ENCODE data around the gene CNPY1.
A peak's percentile ranks its signal among the peaks of the same experiment; 100 is the strongest.

Gene CNPY1

DNA sequence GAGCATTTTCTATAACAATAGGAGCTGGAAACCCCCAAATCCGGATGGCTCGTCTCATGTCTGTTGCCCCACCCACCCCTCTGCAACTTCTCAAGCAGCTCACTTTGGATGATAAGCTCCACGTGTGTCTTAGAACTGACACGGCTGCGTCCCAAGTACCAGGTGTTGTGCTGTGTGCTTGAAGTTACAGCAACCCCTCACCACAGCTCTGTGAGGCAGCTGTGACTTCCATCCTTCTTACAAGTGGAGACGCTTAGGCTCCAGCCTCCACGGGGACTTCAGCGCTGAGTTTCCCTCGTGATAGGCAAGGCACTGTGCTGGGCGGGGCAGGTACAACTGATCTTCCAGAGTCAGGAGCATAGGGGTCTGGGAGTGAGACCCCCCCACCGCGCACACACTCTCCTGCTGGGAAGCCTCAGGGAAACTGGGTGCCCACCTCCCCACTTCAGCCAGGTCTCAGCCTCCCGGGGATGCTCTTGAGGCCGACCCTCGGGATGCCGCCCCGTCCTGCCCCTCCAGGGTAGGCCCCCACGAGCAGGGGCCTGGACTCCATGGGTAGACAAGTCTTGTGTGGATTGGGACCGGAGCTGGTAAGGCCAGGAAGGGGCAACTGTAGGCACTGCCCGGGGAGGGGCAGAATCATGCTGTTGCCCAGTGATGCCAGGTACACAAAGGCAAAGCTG is 57.1 kb downstream of the CNPY1 start:
- no peak for DNase-seq (ENCODE audit: low read depth)

DNA sequence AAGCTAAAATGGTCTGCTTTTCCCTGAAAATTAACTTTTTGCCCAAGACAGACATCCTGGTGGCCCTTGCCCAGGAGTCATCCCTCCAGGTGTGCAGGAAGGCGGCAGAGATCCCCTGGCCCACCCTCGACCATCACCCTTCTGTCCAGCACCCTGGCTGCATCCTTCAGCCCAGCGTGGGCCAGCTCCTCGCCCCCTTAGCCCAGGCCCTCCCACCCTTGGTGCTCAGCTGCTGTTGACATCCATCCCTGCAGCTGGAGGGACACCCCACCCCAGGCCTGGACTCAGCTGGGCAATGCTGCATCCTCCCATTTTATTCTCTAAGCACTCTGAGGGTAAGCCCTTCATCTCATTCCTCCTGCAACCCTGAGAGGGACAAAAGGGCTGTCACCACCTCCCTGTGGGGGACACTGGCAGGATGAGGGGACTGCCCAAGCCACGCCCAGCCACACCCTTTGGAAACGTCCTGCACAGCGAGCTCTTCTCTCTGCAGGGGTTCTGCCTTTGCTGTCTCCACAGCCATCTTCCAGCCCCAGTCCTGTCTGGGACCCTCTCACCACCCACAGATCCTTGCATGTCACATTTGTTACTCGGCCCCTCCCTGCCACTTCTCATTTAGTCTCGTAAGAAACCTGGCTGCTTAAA is 57.8 kb downstream of the CNPY1 start:
- DNase-seq (ENCODE audit: low read depth) = no peak

DNA sequence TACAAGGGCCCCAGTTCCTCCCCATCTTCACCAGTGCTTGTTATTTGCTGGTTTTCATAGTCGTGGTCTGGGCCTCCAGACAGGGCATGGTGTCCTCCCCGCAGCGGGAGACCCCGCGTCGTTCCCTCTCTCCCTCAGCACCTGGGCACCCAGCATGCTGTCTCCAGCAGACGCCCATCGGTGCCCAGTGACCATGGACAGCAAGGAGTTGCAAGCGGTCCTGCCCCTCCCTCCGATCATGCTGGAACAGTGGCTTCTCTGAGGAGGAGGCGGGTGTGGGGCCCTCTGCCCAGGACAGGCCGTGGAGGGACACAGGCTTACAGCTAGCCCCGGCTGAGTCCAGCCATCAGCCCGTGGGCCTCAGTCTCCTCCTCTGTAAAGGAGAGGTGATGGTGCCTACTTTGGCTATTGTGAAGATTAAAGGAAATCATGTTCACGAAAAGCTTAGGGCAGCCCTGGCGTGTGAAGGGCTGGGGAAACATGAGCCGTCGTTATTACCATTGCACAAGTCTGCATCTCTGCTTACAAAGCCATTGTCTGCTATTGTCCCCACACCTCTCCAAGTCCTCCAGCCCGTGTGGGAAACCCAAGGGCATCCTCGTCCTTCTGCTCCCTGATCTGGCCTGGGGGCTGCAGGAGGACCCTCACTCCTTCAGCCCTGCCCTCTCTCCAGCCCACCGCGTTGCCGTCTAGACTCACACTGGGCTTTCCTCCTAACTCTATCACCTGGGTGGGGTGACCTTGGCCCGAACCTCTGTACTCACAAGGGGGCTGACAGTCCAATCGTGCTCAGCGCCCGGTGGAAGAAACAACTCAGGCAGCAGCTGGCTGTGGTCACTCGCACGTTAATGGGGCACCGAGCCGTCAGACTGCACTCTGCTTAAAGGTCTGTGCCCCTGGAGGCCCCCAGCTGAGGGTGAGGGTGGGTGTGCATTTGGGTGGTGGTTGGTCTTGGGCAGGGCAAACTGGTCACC is 58.6 kb downstream of the CNPY1 start:
- no peak for DNase-seq (ENCODE audit: low read depth)

DNA sequence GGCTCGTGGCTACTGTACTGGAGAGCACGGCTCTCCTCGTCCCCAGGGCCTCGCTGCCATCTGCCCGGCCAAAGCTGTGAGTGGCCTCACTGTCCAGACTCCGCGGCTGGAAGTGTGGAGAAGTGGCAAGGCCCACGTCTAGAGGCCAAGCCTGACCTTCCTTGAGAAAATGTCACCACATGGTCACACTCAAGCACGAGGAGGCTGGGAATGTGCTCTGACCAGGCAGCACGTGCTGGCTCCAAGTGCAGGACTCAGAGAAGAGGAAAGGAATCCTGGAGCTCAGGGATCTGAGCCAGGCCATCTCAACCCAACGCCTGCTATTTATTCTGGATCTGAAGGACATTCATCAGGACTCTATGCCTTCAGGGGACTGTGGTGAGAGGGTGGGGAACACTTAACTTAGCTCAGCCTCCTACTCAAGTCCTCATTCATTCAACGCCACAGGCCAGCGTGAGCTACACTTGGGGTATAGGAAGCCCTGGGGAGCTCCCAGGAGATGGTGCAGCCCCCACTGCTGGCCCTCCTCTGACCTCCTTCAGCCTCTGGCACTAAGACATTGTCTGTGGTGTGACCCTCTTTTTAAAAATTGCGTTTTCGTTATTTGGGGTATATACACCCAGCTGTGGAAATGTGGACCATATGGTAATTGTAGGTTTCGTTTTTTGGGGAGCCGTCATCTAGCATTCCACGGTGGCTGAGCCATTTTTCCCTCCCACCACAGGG is 59.4 kb downstream of the CNPY1 start:
- DNase-seq (ENCODE audit: low read depth) = no peak

DNA sequence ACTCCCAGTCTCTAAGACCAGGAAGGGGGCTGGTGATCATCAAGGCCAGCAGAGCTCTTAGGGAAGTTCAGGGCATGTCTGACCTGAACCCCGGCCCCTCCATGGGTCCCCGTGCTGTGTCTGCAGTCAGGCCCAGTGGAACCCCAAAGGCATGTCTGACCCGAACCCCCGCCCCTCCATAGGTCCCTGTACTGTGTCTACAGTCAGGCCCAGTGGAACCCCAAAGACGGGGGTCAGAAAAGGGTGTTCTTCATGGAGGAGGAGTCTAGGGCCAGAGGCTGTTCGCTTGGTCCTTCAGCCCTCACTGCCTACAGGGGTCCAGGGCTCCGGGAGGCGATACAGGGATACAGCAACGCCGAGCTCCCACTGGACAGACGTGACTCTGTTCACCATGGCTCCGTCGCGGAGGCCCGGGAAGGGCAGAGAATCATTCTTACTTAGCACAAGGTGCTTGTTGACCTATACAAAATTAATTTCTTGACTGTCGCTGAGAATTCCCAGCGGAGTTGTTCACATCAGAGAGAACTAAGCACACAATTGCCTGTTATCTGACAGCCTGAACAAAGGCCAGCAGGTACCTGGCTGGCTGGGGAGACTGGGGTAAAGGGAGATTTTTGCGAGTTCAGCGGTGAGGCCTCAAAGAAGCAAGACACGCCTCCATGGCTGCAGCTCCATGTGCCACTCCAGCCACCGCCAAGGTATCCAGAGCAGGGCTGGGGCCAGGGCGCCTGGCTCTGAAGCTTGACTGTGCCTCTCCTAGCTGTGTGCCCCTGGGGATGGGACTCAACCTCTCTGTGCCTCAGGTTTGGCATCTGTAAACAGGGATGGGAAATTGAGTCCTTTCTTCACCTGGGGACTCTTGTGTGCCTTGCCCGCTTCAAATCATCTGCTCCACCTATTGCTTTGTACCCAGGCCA is 61.6 kb downstream of the CNPY1 start:
- DNase-seq (ENCODE audit: low read depth) = no peak

DNA sequence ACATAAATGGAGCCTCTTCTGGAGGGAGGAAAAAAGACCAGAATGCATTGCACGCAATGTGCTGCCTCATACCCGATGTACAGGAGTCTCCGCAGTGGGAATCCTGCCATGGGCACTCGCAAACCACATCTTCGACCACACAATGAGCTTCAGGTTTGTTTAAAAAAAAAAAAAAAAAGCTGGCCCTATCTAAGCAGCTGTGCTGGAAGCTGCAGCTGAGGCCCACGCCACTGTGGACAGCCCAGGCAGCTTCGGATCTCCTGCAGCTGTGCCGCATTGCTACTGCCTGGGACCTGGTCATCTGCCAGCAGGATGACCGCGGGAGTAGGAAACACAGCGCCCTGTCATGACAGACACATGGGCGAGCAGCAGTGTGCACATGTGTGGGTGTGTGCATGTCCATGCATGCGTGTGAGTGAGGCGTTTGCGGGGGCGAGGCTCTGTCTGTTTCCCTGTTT is 62.5 kb downstream of the CNPY1 start:
- DNase-seq (ENCODE audit: low read depth) = no peak

DNA sequence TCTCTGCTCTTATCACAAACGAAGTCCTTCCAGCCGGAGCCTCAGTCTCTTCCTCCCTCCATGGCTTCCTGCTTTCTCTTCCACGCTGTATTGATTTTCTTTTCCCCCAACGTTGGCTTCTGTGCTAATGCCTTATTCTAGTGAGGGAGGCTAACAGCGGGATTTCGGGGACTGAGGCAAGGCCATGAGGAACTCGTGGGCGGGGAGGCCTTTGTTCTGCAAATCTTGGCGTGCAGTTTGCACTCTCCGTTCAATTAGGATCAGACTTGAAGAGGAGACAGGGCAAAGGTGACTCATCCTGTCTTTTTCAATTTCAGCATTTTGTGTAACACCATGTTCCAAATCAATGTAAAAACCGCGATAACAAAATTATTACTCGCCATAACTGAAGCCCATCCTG is 63.1 kb downstream of the CNPY1 start:
- DNase-seq (ENCODE audit: low read depth) = no peak

DNA sequence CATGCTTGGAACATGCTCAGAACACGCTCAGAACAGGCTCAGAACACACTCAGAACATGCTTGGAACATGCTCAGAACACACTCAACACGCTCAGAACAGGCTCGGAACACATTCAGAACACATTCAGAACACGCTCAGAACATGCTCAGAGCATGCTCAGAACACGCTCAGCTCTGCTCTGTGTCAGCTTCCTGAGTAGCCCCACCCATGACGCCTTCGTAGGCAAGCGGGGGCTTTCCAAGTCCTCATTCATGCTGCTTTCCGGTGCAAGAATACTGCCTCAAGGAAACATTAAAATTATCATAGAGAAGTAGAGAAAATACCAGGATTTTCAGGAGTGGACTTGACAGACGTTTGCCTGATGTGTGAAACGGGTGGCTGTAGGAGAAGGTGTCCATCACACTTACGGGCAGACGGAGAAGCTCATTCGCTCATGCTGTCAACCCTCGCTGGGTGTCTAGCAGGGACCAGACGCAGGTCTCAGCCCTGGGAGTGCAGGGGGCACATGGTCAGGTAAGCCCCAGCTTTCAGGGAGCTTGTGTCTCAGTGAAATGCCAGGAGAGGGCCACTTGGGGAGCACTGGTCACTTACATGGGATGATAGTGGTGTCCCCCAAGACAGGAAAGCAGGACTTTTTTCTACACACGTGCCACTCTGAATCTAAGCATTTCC is 63.7 kb downstream of the CNPY1 start:
- no peak for DNase-seq (ENCODE audit: low read depth)

DNA sequence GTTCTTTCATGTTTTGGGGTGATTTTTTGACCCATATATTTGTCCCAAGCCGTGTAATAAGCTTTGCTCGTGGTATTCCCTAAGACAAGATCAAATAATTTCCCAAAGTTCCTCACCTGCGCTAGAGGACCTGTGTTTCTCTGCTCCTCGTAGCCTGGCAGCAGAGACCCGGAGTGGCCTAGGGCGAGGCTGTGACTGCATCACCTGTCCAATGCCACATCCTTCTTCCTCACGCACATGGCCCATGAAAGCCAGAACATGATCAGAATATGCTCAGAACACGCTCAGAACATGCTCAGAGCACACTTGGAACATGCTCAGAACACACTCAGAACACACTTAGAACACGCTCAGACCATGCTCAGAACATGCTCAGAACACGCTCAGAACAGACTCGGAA is 64.6 kb downstream of the CNPY1 start:
- no peak for DNase-seq (ENCODE audit: low read depth)

DNA sequence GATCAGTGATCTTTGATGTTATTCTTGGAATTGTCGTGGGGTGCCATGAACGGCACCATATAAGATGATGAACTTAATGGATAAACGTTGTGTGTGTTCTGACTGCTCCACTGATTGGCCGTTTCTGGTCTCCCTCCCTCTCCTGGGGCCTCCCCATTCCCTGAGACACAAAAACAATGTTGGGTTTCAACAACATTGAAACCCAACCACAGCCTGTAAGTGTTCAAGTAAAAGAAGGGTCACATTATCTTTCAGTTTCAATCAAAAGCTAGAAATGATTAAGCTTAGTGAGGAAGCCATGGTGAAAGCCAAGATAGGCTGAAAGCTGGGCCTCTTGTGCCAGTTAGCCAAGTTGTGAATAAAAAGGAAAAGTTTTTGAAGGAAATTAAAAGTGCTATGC is 68.9 kb downstream of the CNPY1 start:
- no peak for DNase-seq (ENCODE audit: low read depth)

DNA sequence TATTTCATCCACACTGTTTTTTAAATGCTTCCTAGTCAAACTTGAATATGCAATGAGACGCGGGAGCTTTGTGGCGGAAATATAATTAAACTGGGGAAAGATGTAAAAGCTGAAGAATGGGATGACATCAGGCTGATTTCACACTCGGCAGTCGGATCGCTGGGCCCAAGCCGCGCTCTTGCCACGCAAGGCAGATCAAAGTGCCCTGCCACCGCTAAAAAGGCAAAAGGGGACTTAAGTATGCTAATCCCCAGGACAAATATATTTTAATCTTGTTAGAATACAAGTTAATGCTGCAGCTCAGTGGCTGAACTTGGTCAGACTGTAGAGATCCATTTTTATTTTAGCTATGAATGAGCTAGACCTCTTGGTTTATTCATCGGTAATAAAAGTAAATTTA is 74.6 kb downstream of the CNPY1 start:
- DNase-seq (ENCODE audit: low read depth) = no peak

DNA sequence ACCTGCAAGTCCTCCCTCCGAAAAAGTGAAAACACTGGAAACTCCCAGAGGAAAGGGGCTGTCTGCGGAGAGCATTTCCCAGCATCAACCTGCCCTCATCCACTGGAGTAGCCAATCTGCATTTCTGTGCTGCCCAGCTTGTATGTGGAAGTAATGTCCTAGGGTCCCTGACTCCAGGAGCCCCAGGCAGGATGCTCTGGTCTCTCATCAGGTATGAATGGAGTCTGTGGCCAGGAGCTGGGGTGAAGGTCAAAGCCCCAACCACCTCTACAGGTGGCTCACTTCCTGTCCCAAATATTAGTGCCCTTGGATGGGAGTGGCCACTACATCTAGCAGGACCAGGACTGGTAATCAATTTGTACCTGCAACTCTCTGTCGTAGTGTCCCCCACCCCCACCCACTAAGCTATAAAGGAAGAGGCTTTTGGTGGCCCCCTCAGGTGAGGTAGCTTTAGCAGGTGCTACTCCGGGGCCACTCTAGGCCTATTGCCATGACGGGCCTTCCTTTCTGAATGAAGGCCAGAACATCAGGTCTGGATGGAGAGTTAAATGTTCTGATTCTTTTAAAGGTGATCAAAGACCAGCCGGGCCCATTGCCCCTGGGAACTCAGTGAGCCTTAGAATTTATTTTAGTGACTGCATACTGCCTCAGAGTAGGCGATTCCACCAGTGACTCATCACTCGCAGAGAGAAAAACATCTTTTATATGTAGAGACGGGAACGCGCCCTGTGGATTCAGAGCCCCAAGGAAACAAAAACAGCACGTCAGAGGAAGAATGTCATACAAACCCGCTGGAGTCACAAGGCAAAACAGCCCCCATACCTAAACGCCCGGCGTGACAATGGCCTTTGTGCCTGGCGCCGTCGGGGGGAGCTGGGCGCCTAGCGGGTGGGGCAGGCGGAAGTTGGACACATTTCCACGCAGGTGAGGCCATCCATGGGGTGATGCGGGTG is 75.4 kb downstream of the CNPY1 start:
- peak; percentile 30 for DNase-seq (ENCODE audit: low read depth)

DNA sequence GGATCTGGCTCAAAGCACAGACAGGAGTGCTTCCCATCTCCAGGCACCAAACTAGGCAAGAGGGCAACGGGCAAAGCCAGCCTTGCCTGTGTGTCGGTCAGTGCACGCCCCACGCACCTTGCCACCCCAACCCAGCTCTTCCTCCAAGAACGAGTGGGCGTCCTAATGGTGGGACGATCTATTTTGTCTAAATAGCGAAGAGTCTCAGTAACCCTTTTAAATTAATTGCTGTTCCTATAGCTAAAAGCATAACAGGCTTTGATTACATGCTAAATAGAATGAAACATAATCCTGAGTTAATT is 76.2 kb downstream of the CNPY1 start:
- DNase-seq (ENCODE audit: low read depth) = no peak

DNA sequence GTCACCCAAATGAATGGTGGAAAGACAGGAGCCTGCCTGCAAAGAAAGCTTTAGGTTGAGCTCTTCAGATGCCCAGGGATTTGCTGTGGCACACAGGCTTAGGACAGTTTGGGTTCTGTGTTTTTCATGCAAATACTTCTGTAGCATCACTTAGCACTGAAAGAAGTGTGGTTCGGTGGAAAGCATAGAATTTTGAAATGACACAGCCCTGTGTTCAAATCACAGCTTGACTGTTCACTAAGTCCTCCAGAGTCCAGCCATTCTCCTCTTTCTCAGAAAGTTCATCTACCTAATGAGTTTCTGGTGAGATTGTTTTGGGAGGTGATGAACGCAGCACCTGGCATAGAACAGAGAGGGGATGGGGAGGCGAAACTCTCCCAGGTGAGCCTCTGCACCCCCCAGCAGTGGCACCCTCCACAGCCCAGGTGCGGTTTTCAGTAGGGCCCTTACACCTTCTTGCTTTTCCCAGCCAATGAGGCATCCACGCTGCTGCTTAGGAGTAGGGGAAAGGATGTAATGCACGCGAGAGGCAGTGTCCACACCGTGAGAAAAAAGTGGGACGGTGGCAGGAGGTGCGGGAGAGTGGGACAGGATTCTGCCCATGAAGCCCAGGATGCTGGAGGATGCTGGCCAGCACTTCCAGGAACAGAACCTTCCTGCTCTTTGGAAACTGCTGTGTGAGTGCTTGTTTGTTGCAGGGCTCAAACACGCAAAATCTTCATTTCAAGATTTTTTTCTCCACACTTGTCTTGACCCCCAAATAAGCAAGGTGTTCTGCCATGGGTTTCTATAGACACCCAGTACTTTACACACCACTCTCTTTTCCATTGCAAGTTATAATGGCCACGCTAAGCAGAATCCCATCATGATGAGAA is 76.8 kb downstream of the CNPY1 start:
- DNase-seq (ENCODE audit: low read depth) = no peak

DNA sequence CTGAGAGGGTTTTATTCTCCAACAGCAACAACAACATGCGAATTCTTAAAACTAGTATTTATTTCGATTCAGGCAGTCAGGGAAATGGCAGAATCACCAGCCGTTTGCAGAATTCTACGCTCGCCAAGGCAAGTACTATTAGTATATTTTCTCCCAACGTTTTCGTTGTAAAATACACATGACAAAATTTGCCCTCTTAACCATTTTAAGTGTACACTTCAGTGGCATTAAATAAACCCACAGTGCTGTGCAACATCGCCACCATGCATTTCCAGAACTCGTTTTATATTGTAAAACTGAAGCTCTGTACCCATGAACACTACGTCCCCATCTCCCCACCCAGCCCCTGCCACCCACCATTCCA is 77.6 kb downstream of the CNPY1 start:
- no peak for DNase-seq (ENCODE audit: low read depth)

DNA sequence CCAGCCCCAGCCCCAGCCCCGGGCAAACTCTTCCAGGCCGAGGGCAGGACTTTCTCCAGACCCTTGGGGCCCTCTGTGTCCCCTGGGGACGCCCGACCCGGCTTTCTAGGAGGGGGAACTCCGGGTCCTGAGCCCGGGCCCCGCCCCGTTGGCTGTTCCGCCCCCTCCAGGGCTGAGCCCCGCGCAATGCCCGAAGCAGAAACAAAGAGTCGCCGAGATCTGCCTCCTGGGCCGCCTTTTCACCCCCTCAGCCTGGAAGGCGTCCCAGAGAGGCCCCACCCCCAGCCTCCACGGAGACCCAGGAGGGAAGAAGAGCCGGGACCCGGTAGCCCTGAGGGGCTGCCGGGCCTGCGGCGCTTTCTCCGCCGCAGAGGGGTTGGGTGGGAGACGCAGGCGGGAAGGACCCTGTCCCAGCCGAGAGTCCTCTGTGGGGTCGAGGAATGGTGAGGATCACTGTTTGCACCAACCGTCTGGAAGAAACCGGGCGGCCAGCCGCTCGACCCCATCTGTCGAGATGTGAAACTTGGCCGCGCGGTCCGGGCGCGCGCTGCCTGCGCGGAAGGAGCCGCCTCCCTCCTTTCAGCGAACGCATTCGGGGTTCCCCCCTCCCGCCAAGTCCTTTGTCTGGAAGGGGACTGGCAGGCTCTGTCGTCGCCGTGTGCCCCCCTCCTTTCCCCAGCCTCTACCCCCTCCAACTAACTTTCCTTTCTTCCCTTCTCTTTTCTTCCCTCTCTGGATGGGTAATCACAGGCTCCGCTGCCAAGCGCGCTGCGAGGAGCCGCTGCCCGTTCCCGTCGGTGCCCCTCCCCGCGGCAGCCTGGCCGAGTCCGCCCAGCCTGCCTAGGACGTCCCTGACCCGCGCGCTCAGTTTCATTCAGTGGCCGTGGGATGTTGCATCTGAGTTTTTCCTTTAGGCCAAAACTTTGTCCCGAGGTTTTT is 78.2 kb downstream of the CNPY1 start:
- DNase-seq (ENCODE audit: low read depth) = no peak

Measured in ELR (cell line).